ENCODE measurements around the gene SESN3. TPM values are rescaled to one million over a fixed set of nuclear protein-coding genes. Genes with fewer than 3 reads are reported as not detected.

SESN3 gene
- total RNA-seq, 1 experiment from 2014 or later = 4.9 TPM

DNA sequence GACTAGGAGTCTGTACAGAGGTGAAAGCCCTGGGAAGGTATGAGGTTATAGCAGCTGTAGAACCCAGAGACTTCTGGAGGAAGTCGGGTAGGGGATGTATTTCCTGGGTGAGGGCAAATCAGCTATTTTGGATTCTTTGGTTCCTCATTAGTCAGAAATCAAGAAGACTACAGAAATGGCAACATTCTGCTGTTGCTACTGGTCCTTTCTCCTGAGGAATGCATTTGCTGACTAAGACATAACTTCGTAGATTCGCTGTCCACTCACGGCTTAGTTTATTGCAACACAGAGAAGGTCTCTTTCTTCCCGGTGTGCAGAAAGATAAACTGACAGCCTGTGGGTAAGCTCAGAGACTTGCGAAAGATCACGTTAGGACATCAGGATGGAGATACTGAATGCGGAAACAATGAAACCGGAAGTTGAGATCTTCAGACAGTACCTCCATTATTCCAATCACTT is 25.3 kb upstream of the SESN3 start:
- no TSS peak for BruUV-seq (replicated peaks)
- Histone ChIP-seq H3K4me3 (ENCODE audit: low read depth, low read length, poor library complexity, severe bottlenecking) (no peak overlapping the region), H3K9me3 (ENCODE audit: low read depth, low read length, poor library complexity, severe bottlenecking) (no peaks in the 10 kb centered on the region), H3K4me1 (ENCODE audit: insufficient read depth, low read length, poor library complexity, severe bottlenecking) (peaks cover 4% of the 10 kb centered on the region), H3K27me3 (replicated peaks; ENCODE audit: insufficient read depth, low read depth, low read length, poor library complexity) (peaks cover 4% of the 10 kb centered on the region), H3K36me3 (ENCODE audit: insufficient read depth, low read length, poor library complexity, severe bottlenecking) (no peaks in the 10 kb centered on the region), H3K27ac (ENCODE audit: low read depth, low read length, poor library complexity, severe bottlenecking) (no peak overlapping the region)
- intact Hi-C loops (cut with micrococcal nuclease; ENCODE audit: unreplicated experiment) = no loop called here
- no peak for DNase-seq (ENCODE audit: low spot score)
- ChIA-PET CTCF (no interaction called here), POLR2A (ENCODE audit: low non-redundant PET) (no interaction called here)
- TF ChIP-seq, protein P1, sequence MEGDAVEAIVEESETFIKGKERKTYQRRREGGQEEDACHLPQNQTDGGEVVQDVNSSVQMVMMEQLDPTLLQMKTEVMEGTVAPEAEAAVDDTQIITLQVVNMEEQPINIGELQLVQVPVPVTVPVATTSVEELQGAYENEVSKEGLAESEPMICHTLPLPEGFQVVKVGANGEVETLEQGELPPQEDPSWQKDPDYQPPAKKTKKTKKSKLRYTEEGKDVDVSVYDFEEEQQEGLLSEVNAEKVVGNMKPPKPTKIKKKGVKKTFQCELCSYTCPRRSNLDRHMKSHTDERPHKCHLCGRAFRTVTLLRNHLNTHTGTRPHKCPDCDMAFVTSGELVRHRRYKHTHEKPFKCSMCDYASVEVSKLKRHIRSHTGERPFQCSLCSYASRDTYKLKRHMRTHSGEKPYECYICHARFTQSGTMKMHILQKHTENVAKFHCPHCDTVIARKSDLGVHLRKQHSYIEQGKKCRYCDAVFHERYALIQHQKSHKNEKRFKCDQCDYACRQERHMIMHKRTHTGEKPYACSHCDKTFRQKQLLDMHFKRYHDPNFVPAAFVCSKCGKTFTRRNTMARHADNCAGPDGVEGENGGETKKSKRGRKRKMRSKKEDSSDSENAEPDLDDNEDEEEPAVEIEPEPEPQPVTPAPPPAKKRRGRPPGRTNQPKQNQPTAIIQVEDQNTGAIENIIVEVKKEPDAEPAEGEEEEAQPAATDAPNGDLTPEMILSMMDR (conservative IDR thresholded peaks at IDR 0.05; ENCODE audit: low read depth, low read length) = no peak
- TF ChIP-seq EZH2 (IDR thresholded peaks at IDR 0.05; ENCODE audit: borderline replicate concordance, low read depth, low read length, poor library complexity, severe bottlenecking) = no peak

DNA sequence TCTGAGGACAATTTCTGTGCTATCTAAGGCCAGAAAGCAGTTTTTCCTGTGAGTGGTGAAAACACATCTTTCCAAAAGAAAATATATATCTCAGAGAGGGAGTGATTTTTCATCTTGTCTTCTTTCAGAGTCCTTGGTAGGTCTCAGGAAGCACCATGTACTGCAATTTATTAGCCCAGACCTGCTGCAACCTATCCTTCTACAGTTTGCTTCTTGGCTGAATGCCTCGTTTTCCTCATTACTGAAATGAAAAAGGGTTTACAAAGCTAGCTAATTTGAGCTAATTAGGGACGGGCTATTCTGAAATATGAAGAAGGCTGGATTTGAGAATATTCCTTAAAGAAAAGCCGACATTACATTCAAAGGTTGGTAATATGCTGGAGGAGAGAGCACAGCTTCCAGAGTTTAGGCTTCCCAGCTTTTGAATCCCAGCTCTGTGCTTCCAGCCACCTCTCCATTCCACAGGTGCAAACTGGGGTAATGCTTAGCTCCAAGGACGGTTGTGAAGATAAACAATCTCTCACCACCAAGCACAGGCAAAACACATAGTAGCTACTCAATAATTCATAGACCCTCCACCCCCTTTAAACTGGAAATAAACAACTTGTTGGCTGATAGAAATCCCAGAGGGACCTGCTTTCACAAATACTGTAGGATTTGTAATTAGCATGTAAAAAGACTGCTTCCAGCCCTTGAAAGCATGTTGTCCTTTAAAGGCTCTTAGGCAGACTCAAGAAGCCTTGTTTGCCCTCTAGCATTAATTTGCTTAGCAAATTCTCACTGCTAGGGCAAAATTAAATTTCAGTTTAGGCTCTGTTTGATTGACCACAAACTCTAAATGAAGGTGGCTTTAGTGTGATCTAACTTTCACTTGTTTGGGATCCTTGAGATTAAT is 24.5 kb upstream of the SESN3 start:
- no peak overlapping the region for H3K27ac ChIP-seq (ENCODE audit: low read depth, low read length, poor library complexity, severe bottlenecking)
- no peaks in the 10 kb centered on the region for H3K36me3 ChIP-seq (ENCODE audit: insufficient read depth, low read length, poor library complexity, severe bottlenecking)
- H3K9me3 ChIP-seq (ENCODE audit: low read depth, low read length, poor library complexity, severe bottlenecking) = no peaks in the 10 kb centered on the region
- H3K4me1 ChIP-seq (ENCODE audit: insufficient read depth, low read length, poor library complexity, severe bottlenecking) = peaks cover 4% of the 10 kb centered on the region
- POLR2A ChIA-PET (ENCODE audit: low non-redundant PET) = no interaction called here
- H3K27me3 ChIP-seq (replicated peaks; ENCODE audit: insufficient read depth, low read depth, low read length, poor library complexity) = peaks cover 4% of the 10 kb centered on the region
- intact Hi-C loops (cut with micrococcal nuclease; ENCODE audit: unreplicated experiment) = no loop called here
- no TSS peak for BruUV-seq (replicated peaks)
- no peak for DNase-seq (ENCODE audit: low spot score)
- H3K4me3 ChIP-seq (ENCODE audit: low read depth, low read length, poor library complexity, severe bottlenecking) = no peak overlapping the region
- TF ChIP-seq, protein P1 (conservative IDR thresholded peaks at IDR 0.05; ENCODE audit: low read depth, low read length) = no peak
- no peak for TF ChIP-seq EZH2 (IDR thresholded peaks at IDR 0.05; ENCODE audit: borderline replicate concordance, low read depth, low read length, poor library complexity, severe bottlenecking)
- CTCF ChIA-PET = no interaction called here

DNA sequence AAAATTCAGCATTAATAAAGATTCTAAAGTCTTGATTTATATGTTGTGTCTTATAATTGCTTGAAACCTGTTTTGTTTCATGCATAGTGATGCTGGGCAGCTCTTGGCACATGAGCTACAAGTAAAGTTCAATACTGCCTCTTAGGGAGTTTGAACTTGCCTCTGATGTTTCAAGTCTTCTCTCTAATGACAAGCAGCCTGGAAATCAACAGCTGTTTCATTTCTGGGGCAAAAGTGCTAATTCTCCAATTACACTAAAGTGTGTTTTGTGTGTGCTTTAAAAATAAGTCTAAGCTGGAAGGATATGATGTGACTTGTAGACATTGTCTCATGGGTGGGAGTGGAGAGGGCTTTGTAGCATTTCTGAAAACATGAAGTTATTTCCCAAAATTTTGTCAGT is 23.7 kb upstream of the SESN3 start:
- no peaks in the 10 kb centered on the region for H3K9me3 ChIP-seq (ENCODE audit: low read depth, low read length, poor library complexity, severe bottlenecking)
- no TSS peak for BruUV-seq (replicated peaks)
- peaks cover 4% of the 10 kb centered on the region for H3K27me3 ChIP-seq (replicated peaks; ENCODE audit: insufficient read depth, low read depth, low read length, poor library complexity)
- H3K36me3 ChIP-seq (ENCODE audit: insufficient read depth, low read length, poor library complexity, severe bottlenecking) = no peaks in the 10 kb centered on the region
- POLR2A ChIA-PET (ENCODE audit: low non-redundant PET) = no interaction called here
- DNase-seq (ENCODE audit: low spot score) = no peak
- CTCF ChIA-PET = no interaction called here
- H3K4me3 ChIP-seq (ENCODE audit: low read depth, low read length, poor library complexity, severe bottlenecking) = no peak overlapping the region
- intact Hi-C loops (cut with micrococcal nuclease; ENCODE audit: unreplicated experiment) = no loop called here
- TF ChIP-seq, protein P1 (conservative IDR thresholded peaks at IDR 0.05; ENCODE audit: low read depth, low read length) = no peak
- no peak for TF ChIP-seq EZH2 (IDR thresholded peaks at IDR 0.05; ENCODE audit: borderline replicate concordance, low read depth, low read length, poor library complexity, severe bottlenecking)
- H3K27ac ChIP-seq (ENCODE audit: low read depth, low read length, poor library complexity, severe bottlenecking) = no peak overlapping the region
- H3K4me1 ChIP-seq (ENCODE audit: insufficient read depth, low read length, poor library complexity, severe bottlenecking) = peaks cover 4% of the 10 kb centered on the region

All from A673 (cell line).